COR-L47 (cell line): ENCODE measurements around the gene DNAJC1.

Experiments used
- DNase-seq: peaks from one replicate; lab custom pipeline; 2025; lab: John Stamatoyannopoulos, UW

DNAJC1 gene

GRCh38 chr10:22006379-22006884 lies 2.9 kb upstream of the DNAJC1 start:
- DNase-seq, result no peak

DNA sequence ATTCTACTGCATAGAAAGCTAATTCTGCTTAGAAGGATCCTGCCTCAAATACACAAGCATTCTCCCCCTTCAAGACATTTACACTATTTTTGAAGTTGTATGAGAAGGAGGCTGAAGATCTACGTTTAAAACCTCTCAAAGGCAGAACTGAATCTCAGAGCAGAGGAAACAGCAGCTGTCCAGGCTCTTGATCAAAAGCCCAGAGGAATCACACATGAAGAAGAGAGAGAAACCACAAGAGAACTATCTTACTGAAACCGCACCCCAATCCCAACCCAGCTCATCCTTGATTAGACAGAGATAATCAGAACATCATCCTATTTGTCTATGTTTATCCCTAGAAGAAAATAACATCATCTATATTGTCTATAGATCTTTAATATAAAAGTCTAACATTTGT lies 2.2 kb upstream of the DNAJC1 start:
- DNase-seq, result no peak

GRCh38 chr10:22003964-22004281 lies 393 bp upstream of the DNAJC1 start:
- no peak for DNase-seq

- no peak for DNase-seq
Measured at GRCh38 chr10:22002591-22003176, 846 bp downstream of the DNAJC1 start.

DNA sequence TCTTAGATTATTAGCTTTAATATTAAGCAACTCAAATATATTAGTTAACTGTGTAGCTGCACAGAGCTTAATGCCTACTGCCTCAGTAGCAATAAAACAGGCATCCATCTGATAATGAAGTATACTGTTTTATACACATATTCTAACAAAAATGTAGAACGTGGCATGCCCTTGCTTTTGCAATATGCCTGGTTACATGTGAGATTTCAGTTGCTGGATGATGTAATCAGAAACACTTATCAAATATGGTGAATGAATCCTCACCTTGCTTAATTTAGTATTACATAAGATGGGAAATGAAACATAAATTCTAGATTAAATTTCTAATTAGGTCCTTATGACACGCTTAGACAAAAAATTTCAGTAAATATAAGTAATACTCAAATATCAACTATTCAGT lies 8.0 kb downstream of the DNAJC1 start:
- DNase-seq, result no peak

DNA sequence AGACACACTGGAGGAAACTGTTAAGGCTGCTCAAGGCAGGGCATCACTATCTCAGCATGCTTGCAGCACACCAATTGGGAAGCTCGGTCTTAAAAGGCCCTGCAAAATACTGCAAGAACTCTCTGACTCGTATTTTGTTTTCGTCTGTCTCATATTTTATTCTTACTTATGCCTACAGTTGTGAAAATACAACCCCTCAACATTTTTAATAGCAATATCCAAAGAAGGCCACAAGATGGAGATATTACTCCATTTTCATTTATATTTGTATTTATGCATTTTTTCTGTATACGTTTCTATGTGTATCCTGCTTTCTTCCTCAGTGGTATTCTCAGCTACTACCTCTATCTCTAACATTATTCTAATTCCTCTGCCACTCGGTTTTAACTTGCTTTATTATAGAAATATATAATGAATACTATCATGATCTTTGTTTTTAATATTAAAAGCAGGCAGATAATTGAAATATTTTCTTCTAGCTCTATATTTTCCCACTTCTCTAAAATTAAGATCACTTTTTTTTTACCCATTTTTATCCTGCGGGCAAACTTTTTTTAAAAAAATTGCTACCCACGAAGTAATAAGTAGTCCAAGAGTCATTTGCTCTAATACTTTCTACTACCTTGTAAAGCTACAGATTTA lies 10.0 kb downstream of the DNAJC1 start:
- no peak for DNase-seq

DNA sequence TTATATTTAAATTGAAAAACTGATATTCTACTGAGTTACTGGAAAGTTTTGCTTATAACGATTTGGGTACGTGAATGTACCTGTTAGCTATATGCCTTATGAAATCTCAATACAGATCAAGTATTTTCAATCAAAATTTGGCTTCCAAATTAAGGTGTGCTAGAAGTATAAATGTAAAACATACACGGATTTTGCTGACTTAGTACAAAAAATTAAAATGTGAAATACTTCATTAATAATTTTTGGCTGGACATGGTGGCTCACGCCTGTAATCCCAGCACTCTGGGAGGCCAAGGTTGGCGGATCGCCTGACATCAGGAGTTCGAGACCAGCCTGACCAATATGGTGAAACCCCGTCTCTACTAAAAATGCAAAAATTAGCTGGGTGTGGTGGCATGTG lies 11.7 kb downstream of the DNAJC1 start:
- DNase-seq, result no peak

GRCh38 chr10:21990449-21990848 lies 13.1 kb downstream of the DNAJC1 start:
- no peak for DNase-seq

- DNase-seq, result no peak
Measured at GRCh38 chr10:21989453-21990154, 13.9 kb downstream of the DNAJC1 start.

GRCh38 chr10:21985541-21985940 lies 18.0 kb downstream of the DNAJC1 start:
- no peak for DNase-seq

- no peak for DNase-seq
Measured at GRCh38 chr10:21981118-21981517, 22.4 kb downstream of the DNAJC1 start.

GRCh38 chr10:21980691-21981090 lies 22.8 kb downstream of the DNAJC1 start:
- DNase-seq, result no peak

DNA sequence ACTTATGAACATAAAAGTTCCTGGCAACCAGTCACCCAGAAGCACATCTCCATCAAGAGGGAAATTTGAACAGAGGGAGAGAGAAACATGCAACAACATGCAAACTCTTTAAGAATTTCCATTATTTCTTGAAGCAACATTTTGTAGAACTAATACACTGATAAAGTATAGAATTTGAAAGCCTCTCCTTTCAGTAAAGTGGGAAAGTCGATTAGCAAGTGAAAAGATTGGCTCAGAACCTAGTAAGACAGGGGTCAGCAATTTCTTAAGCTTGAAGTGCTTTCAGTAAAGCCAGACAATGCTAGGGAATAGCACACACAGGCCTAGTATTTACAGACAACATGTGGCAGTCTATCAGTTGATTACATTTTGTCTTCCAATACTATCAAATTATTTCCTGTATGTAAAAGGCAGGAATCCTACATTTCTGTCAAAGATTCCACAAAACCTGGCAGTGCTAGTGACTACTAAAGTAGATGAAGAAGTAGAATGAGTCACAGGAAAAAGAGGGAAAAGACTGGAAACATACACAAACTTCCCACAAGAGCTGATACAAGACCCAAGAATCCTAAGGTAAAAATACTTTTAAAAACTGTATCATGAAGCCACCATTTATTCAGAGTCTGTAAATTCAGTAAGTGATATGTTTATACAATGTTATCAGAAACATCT lies 25.2 kb downstream of the DNAJC1 start:
- no peak for DNase-seq

DNA sequence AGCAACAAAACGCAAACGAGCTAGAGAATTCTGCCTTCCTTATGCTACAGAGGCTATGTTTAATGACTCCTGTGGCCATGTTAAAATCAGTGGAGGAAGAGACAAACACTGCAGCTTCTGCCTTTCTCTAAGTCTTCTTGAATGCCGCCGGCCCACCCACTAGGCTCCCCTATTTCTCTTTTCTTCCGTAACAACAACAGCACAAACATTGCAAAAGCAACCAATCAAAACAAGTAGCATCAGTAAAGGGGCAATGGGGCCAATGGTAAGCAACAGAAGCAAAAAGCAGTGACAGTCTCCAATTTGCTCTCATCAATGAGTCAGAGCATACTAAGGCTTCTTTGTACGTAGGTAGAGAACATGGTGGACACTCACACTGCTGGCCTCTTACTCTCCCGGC lies 26.8 kb downstream of the DNAJC1 start:
- no peak for DNase-seq

GRCh38 chr10:21976280-21976679 lies 27.2 kb downstream of the DNAJC1 start:
- no peak for DNase-seq

GRCh38 chr10:21975378-21975990 lies 28.0 kb downstream of the DNAJC1 start:
- DNase-seq, result peak; percentile 52

DNA sequence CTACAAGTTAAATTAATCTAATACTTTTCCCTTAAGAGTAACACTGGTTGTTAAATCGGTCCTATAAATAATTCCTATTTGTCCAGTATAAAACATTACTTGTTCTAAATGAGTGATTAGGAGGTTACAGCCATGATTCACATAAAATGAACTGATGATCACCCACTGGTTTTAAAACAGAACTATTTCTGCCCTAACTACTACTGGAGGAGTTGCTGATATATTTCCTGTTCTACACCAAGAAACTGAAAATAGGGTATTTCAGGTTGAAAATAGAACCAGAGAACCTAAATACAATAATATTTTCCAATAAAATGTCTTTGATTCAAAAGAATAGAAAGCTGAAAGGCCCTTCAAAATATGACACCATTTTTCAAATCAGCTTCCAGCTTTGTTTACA lies 30.9 kb downstream of the DNAJC1 start:
- no peak for DNase-seq

- DNase-seq, result no peak
Measured at GRCh38 chr10:21969326-21970287, 33.9 kb downstream of the DNAJC1 start.

- DNase-seq, result no peak
Measured at GRCh38 chr10:21964983-21965665, 38.4 kb downstream of the DNAJC1 start.

DNA sequence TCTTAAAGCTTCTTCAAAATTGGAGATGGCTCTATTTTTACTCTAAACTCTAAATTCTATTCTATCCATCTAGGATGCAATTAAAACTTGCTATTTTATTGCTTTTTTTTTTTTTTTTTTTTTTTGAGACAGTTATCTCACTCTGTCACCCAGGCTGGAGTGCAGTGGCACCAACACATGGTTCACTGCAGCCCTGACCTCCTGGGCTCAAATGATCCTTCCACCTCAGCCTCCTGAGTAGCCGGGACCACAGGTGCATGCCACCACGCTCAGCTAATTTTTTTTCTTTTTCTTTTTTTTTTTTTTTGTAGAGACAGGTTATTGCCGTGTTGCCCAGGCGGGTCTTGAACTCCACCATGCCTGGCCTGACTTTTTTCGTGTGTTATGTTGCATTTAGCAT lies 41.2 kb downstream of the DNAJC1 start:
- DNase-seq, result no peak

DNA sequence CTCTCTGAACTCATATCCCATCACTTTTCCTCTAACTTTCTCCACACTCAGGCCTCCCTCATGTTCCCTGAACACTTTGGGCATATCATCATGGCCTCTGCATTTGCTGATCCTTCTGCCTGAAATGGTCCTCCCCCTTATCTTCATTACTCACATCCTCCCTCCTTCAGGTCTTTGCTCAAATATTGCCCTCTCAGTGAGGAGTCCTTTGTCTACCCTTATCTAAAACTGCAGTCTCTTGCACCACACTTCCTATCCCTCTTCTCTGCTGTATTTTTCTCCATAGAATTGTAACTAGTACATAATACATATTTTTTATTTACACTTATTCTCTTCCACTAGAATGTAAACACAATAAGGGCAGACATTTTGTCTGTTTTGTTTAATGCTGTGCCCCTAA lies 41.7 kb downstream of the DNAJC1 start:
- DNase-seq, result no peak
